ENCODE data around the gene UNC45A.
"Not testable (repeated sequence)": the region's sequence is repeated elsewhere in the genome, so short reads cannot be mapped to it uniquely, and the experiment has no call there.

DNA sequence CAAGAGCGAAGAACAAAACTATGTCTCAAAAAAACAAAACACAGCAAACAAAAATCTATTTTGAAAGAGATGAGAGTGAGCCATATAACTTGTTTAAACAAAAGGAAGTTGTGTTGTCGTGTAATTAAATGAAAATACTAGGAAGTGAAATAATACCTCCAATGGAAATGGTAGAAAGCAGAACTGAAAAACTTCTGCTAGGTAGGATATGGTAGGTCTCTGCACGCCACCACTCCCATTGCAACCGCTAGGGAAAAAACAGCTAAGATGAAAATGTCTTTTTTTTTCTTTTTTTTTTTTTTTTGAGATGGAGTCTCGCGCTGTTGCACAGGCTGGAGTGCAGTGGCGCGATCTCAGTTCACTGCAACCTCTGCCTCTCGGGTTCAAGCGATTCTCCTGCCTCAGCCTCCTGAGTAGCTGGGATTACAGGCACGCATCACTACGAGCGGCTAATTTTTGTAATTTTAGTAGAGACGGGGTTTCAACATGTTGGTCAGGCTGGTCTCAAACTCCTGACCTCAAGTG lies 37.9 kb upstream of the UNC45A start:
- TF ChIP-seq, protein P1, sequence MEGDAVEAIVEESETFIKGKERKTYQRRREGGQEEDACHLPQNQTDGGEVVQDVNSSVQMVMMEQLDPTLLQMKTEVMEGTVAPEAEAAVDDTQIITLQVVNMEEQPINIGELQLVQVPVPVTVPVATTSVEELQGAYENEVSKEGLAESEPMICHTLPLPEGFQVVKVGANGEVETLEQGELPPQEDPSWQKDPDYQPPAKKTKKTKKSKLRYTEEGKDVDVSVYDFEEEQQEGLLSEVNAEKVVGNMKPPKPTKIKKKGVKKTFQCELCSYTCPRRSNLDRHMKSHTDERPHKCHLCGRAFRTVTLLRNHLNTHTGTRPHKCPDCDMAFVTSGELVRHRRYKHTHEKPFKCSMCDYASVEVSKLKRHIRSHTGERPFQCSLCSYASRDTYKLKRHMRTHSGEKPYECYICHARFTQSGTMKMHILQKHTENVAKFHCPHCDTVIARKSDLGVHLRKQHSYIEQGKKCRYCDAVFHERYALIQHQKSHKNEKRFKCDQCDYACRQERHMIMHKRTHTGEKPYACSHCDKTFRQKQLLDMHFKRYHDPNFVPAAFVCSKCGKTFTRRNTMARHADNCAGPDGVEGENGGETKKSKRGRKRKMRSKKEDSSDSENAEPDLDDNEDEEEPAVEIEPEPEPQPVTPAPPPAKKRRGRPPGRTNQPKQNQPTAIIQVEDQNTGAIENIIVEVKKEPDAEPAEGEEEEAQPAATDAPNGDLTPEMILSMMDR (IDR thresholded peaks at IDR 0.05), result not testable (repeated sequence)
- TF ChIP-seq POLR2A (IDR thresholded peaks at IDR 0.05), result not testable (repeated sequence)
